T-helper 1 cell treated with Interleukin-12 subunit alpha and Interleukin-12 subunit beta and Interleukin-4 antibody, amounts not matched to agents 30 μg/mL and 1 μg/mL, for 36 hours (primary cell): ENCODE measurements around the gene SLC25A10.
"Not testable (repeated sequence)": the region's sequence is repeated elsewhere in the genome, so short reads cannot be mapped to it uniquely, and the experiment has no call there.

Source experiments
- H3K27ac Mint-ChIP-seq: one replicate; pipeline ENCODE4 v1.8.0; 2021; ENCODE audit warnings: mild to moderate bottlenecking, mixed read lengths
- H3K27me3 Mint-ChIP-seq: one replicate; pipeline ENCODE4 v1.8.0; 2021; ENCODE audit warnings: low read depth, mixed read lengths
- H3K36me3 Mint-ChIP-seq: one replicate; pipeline ENCODE4 v1.8.0; 2021; ENCODE audit warnings: low read depth, mixed read lengths
- H3K4me1 Mint-ChIP-seq: one replicate; pipeline ENCODE4 v1.8.0; 2021; ENCODE audit warnings: low read depth, mixed read lengths
- H3K4me3 Mint-ChIP-seq: one replicate; pipeline ENCODE4 v1.8.0; 2021; ENCODE audit warnings: mild to moderate bottlenecking, moderate library complexity, mixed read lengths
- H3K9me3 Mint-ChIP-seq: one replicate; pipeline ENCODE4 v1.8.0; 2021; ENCODE audit warnings: mixed read lengths

SLC25A10 gene

GRCh38 chr17:81711814-81712467 is at the start of gene SLC25A10:
Gene SLC25A10 (plus strand): TSS chr17:81712284. CDS start chr17:81712427, 143 bp downstream.
- peaks cover 3% of the 10 kb centered on the region for H3K36me3 Mint-ChIP-seq
- no peaks in the 10 kb centered on the region for H3K9me3 Mint-ChIP-seq
- H3K27ac Mint-ChIP-seq, result peak within 1 kb of the TSS; percentile 64
- H3K27me3 Mint-ChIP-seq, result no peaks in the 10 kb centered on the region
- H3K4me3 Mint-ChIP-seq, result peak within 1 kb of the TSS; percentile 91
- H3K4me1 Mint-ChIP-seq, result peaks cover 12% of the 10 kb centered on the region

- peaks cover 21% of the 10 kb centered on the region for H3K36me3 Mint-ChIP-seq
- H3K4me1 Mint-ChIP-seq, result peaks cover 25% of the 10 kb centered on the region
- H3K27ac Mint-ChIP-seq, result peak overlapping the region; percentile 41
- no peaks in the 10 kb centered on the region for H3K9me3 Mint-ChIP-seq
- H3K4me3 Mint-ChIP-seq, result no peak overlapping the region
- H3K27me3 Mint-ChIP-seq, result no peaks in the 10 kb centered on the region
Observed at GRCh38 chr17:81664051-81664470, 48.0 kb upstream of the SLC25A10 start.

- Mint-ChIP-seq H3K4me1 (peaks cover 25% of the 10 kb centered on the region), H3K27me3 (no peaks in the 10 kb centered on the region), H3K4me3 (peak overlapping the region; percentile 98), H3K36me3 (peaks cover 26% of the 10 kb centered on the region), H3K27ac (peak overlapping the region; percentile 94), H3K9me3 (no peaks in the 10 kb centered on the region)
Observed at GRCh38 chr17:81665205-81666091, 46.6 kb upstream of the SLC25A10 start.

- Mint-ChIP-seq H3K9me3 (no peaks in the 10 kb centered on the region), H3K27ac (peak overlapping the region; percentile 94), H3K4me1 (peaks cover 25% of the 10 kb centered on the region), H3K4me3 (peak overlapping the region; percentile 98), H3K36me3 (peaks cover 26% of the 10 kb centered on the region), H3K27me3 (no peaks in the 10 kb centered on the region)
Observed at GRCh38 chr17:81666092-81666341, 46.1 kb upstream of the SLC25A10 start.

- peaks cover 28% of the 10 kb centered on the region for H3K4me1 Mint-ChIP-seq
- H3K36me3 Mint-ChIP-seq, result peaks cover 30% of the 10 kb centered on the region
- H3K27me3 Mint-ChIP-seq, result no peaks in the 10 kb centered on the region
- peak within 1 kb of the TSS; percentile 98 for H3K4me3 Mint-ChIP-seq
- H3K27ac Mint-ChIP-seq, result peak within 1 kb of the TSS; percentile 94
- no peaks in the 10 kb centered on the region for H3K9me3 Mint-ChIP-seq
Observed at GRCh38 chr17:81666342-81667191, 45.5 kb upstream of the SLC25A10 start, which contains the start of the genes CCDC137 and OXLD1. Gene CCDC137 (plus strand): TSS chr17:81666737. CDS start chr17:81666767, 30 bp downstream. Gene OXLD1 (minus strand): TSS chr17:81666605. CDS start chr17:81666577, 28 bp downstream.

GRCh38 chr17:81667754-81668153 is 44.3 kb upstream of the SLC25A10 start:
- H3K27ac Mint-ChIP-seq, result peak overlapping the region; percentile 19
- H3K9me3 Mint-ChIP-seq, result no peaks in the 10 kb centered on the region
- H3K27me3 Mint-ChIP-seq, result no peaks in the 10 kb centered on the region
- H3K4me3 Mint-ChIP-seq, result peak overlapping the region; percentile 90
- peaks cover 32% of the 10 kb centered on the region for H3K36me3 Mint-ChIP-seq
- H3K4me1 Mint-ChIP-seq, result peaks cover 26% of the 10 kb centered on the region

GRCh38 chr17:81672504-81672903 is 39.6 kb upstream of the SLC25A10 start:
- Mint-ChIP-seq H3K27me3 (no peaks in the 10 kb centered on the region), H3K4me3 (no peak overlapping the region), H3K36me3 (peaks cover 18% of the 10 kb centered on the region), H3K4me1 (peaks cover 14% of the 10 kb centered on the region), H3K27ac (no peak overlapping the region), H3K9me3 (no peaks in the 10 kb centered on the region)

- H3K4me1 Mint-ChIP-seq, result peaks cover 10% of the 10 kb centered on the region
- no peak overlapping the region for H3K27ac Mint-ChIP-seq
- H3K36me3 Mint-ChIP-seq, result peaks cover 15% of the 10 kb centered on the region
- H3K4me3 Mint-ChIP-seq, result no peak overlapping the region
- no peaks in the 10 kb centered on the region for H3K9me3 Mint-ChIP-seq
- no peaks in the 10 kb centered on the region for H3K27me3 Mint-ChIP-seq
Observed at GRCh38 chr17:81672954-81673353, 39.1 kb upstream of the SLC25A10 start.

GRCh38 chr17:81673561-81674258 is 38.4 kb upstream of the SLC25A10 start:
- Mint-ChIP-seq H3K27ac (no peak overlapping the region), H3K36me3 (peaks cover 11% of the 10 kb centered on the region), H3K27me3 (no peaks in the 10 kb centered on the region), H3K4me1 (peaks cover 6% of the 10 kb centered on the region), H3K9me3 (no peaks in the 10 kb centered on the region), H3K4me3 (no peak overlapping the region)

GRCh38 chr17:81675515-81676221 is 36.4 kb upstream of the SLC25A10 start:
- not testable (repeated sequence) for H3K36me3 Mint-ChIP-seq, H3K9me3 Mint-ChIP-seq, H3K27me3 Mint-ChIP-seq, H3K27ac Mint-ChIP-seq, H3K4me1 Mint-ChIP-seq, H3K4me3 Mint-ChIP-seq

GRCh38 chr17:81676906-81677305 is 35.2 kb upstream of the SLC25A10 start:
- Mint-ChIP-seq H3K27me3 (no peaks in the 10 kb centered on the region), H3K9me3 (no peaks in the 10 kb centered on the region), H3K4me1 (peaks cover 3% of the 10 kb centered on the region), H3K4me3 (no peak overlapping the region), H3K27ac (no peak overlapping the region), H3K36me3 (peaks cover 2% of the 10 kb centered on the region)

- Mint-ChIP-seq H3K4me3 (no peak overlapping the region), H3K27me3 (no peaks in the 10 kb centered on the region)
Observed at GRCh38 chr17:81680150-81680549, 31.9 kb upstream of the SLC25A10 start.

GRCh38 chr17:81681672-81682071 is 30.4 kb upstream of the SLC25A10 start:
- Mint-ChIP-seq H3K4me3 (peak overlapping the region; percentile 7), H3K27ac (no peak overlapping the region), H3K36me3 (peaks cover 15% of the 10 kb centered on the region), H3K4me1 (peaks cover 18% of the 10 kb centered on the region), H3K27me3 (no peaks in the 10 kb centered on the region), H3K9me3 (no peaks in the 10 kb centered on the region)

More at GRCh38 chr17:81680150-81680549, 31.9 kb upstream of the SLC25A10 start:
- H3K4me1 Mint-ChIP-seq, result peaks cover 22% of the 10 kb centered on the region
- no peak overlapping the region for H3K27ac Mint-ChIP-seq
- peaks cover 6% of the 10 kb centered on the region for H3K36me3 Mint-ChIP-seq
- H3K9me3 Mint-ChIP-seq, result no peaks in the 10 kb centered on the region
